MCF 10A (cell line): Measurements from ENCODE around the gene USHBP1. TPM values are rescaled to one million over a fixed set of nuclear protein-coding genes. Genes with fewer than 3 reads are reported as not detected.

Source experiments
- BruUV-seq: library from RNA; stranded (reverse); fragments of 400-500 nt; replicated peaks from 2 replicates; lab custom pipeline; 2021; lab: Mats Ljungman, UMichigan
- CTCF ChIA-PET: fragments of 300-600 bp; sonication (Branson Sonifier 250); formaldehyde crosslinking; extraction: SDS; loops from one replicate; lab custom pipeline; 2021; ENCODE audit warnings: antibody characterized with exemption, inconsistent platforms; lab: Yijun Ruan, JAX
- POLR2A ChIA-PET: fragments of 300-600, 350-650 bp; sonication (Branson Sonifier 250); formaldehyde crosslinking; extraction: SDS; loops from one replicate; lab custom pipeline; 2020; ENCODE audit warnings: antibody characterized with exemption, inconsistent platforms; lab: Yijun Ruan, JAX
- DNase-seq: peaks from one replicate; pipeline ENCODE4 v3.0.0-alpha.2; 2018; ENCODE audit not compliant: unreplicated experiment
- H3K27ac Mint-ChIP-seq: one replicate; pipeline ENCODE4 v1.8.0; 2022; ENCODE audit warnings: mild to moderate bottlenecking, low read depth, mixed read lengths; ENCODE audit not compliant: unreplicated experiment
- H3K27me3 Mint-ChIP-seq: one replicate; pipeline ENCODE4 v1.8.0; 2022; ENCODE audit warnings: mixed read lengths; ENCODE audit not compliant: insufficient read depth, unreplicated experiment
- H3K36me3 Mint-ChIP-seq: one replicate; pipeline ENCODE4 v1.8.0; 2022; ENCODE audit warnings: mild to moderate bottlenecking, moderate library complexity, mixed read lengths; ENCODE audit not compliant: insufficient read depth, unreplicated experiment
- H3K4me1 Mint-ChIP-seq: one replicate; pipeline ENCODE4 v1.8.0; 2022; ENCODE audit warnings: mixed read lengths; ENCODE audit not compliant: insufficient read depth, unreplicated experiment
- H3K4me3 Mint-ChIP-seq: one replicate; pipeline ENCODE4 v1.8.0; 2022; ENCODE audit warnings: mild to moderate bottlenecking, moderate library complexity, mixed read lengths; ENCODE audit not compliant: unreplicated experiment
- H3K9me3 Mint-ChIP-seq: one replicate; pipeline ENCODE4 v1.8.0; 2022; ENCODE audit warnings: mixed read lengths; ENCODE audit not compliant: unreplicated experiment
- CTCF ChIP-seq: fragments of 200-600 bp; IDR thresholded peaks from one replicate; pipeline ENCODE4 v1.8.0; 2022; ENCODE audit warnings: antibody characterized with exemption, mild to moderate bottlenecking; ENCODE audit not compliant: unreplicated experiment
- intact Hi-C: fragments of 100-400 bp; cut with micrococcal nuclease; formaldehyde crosslinking; loops from 2 replicates; pipeline ENCODE4 v1.14.1; 2022
- total RNA-seq: library from RNA; stranded (reverse); gene quantifications from 2 replicates; pipeline ENCODE4 v1.2.3, GENCODE V29; 2022

USHBP1 gene
- total RNA-seq, 1 experiment from 2014 or later: not detected

- POLR2A ChIA-PET: interaction anchor here (0.8 to 3.3 kb wide), 10 partner anchors 10 to 560 kb away, joined by 3 to 17 read pairs (median 7); partner anchors contain the start of genes ABHD8, ANO8, DDA1 and MRPL34
- CTCF ChIA-PET: interaction anchor here (0.6 to 3.0 kb wide), 12 partner anchors 9 to 558 kb away, joined by 3 to 13 read pairs (median 6); partner anchors contain the start of gene MRPL34
- Mint-ChIP-seq H3K4me1 (peaks cover 4% of the 10 kb centered on the region), H3K4me3 (peak overlapping the region; percentile 80), H3K27me3 (no peaks in the 10 kb centered on the region), H3K27ac (no peak overlapping the region), H3K9me3 (no peaks in the 10 kb centered on the region), H3K36me3 (peaks cover 17% of the 10 kb centered on the region)
- no peak for DNase-seq
- no TSS peak for BruUV-seq
- intact Hi-C loops: loop anchor here (1.0 to 5.0 kb wide), 3 partner anchors 54 to 97 kb away; no protein-coding TSS in a partner anchor
- TF ChIP-seq CTCF: no peak
These were observed 29.1 kb upstream of the USHBP1 start for GRCh38 chr19:17293605-17294004.

- Mint-ChIP-seq H3K36me3 (peaks cover 17% of the 10 kb centered on the region), H3K4me3 (peak overlapping the region; percentile 80), H3K27ac (peak overlapping the region; percentile 31), H3K9me3 (no peaks in the 10 kb centered on the region), H3K4me1 (peaks cover 4% of the 10 kb centered on the region), H3K27me3 (no peaks in the 10 kb centered on the region)
- POLR2A ChIA-PET: interaction anchor here (0.5 to 3.3 kb wide), 21 partner anchors 9 to 864 kb away, joined by 3 to 21 read pairs (median 5); partner anchors contain the start of genes ABHD8, ANO8, BABAM1 and DDA1
- intact Hi-C loops: loop anchor here (1.0 to 5.0 kb wide), 4 partner anchors 55 to 174 kb away; no protein-coding TSS in a partner anchor
- CTCF ChIA-PET: interaction anchor here (0.6 to 3.0 kb wide), 24 partner anchors 9 to 560 kb away, joined by 3 to 13 read pairs (median 4); partner anchors contain the start of genes ANKLE1, MRPL34 and MYO9B
- DNase-seq: peak; percentile 98
- BruUV-seq: no TSS peak
- peak; percentile 80 for TF ChIP-seq CTCF
These were observed 27.9 kb upstream of the USHBP1 start for GRCh38 chr19:17292301-17293074.

GRCh38 chr19:17289489-17289888, 24.9 kb upstream of the USHBP1 start:
- Mint-ChIP-seq H3K4me3 (no peak overlapping the region), H3K36me3 (no peaks in the 10 kb centered on the region), H3K9me3 (no peaks in the 10 kb centered on the region), H3K27ac (no peak overlapping the region), H3K4me1 (no peaks in the 10 kb centered on the region), H3K27me3 (no peaks in the 10 kb centered on the region)
- no peak for TF ChIP-seq CTCF
- ChIA-PET CTCF (interaction anchor here (0.6 to 1.3 kb wide), 2 partner anchors 16 to 22 kb away, joined by 5 read pairs; partner anchors contain the start of genes BABAM1 and MRPL34), POLR2A (interaction anchor here (0.7 kb wide), 1 partner anchor 182 kb away, joined by 3 read pairs; no protein-coding TSS in a partner anchor)
- no peak for DNase-seq
- intact Hi-C loops: no loop called here
- no TSS peak for BruUV-seq

- ChIA-PET POLR2A (interaction anchor here (0.8 kb wide), 1 partner anchor 20 kb away, joined by 3 read pairs; no protein-coding TSS in a partner anchor), CTCF (interaction anchor here (1.2 kb wide), 1 partner anchor 72 kb away, joined by 4 read pairs; no protein-coding TSS in a partner anchor)
- BruUV-seq: no TSS peak
- Mint-ChIP-seq H3K4me1 (no peaks in the 10 kb centered on the region), H3K4me3 (no peak overlapping the region), H3K36me3 (no peaks in the 10 kb centered on the region), H3K27me3 (no peaks in the 10 kb centered on the region), H3K27ac (no peak overlapping the region), H3K9me3 (no peaks in the 10 kb centered on the region)
- intact Hi-C loops: no loop called here
- DNase-seq: no peak
- no peak for TF ChIP-seq CTCF
These were observed 22.2 kb upstream of the USHBP1 start for GRCh38 chr19:17286752-17287151.
